ENCODE results near the gene WDR33.
"Not testable (repeated sequence)": the region's sequence is repeated elsewhere in the genome, so short reads cannot be mapped to it uniquely, and the experiment has no call there.

Gene WDR33

GRCh38 chr2:127790694-127791529 is 20.1 kb downstream of the WDR33 start:
- no peak for DNase-seq
- TF ChIP-seq POLR2A (IDR thresholded peaks at IDR 0.05; ENCODE audit: low read length) (no peak), GATA1 (IDR thresholded peaks at IDR 0.05; ENCODE audit: low read depth, low read length) (no peak)

- no peak for DNase-seq
- no peak for TF ChIP-seq POLR2A (IDR thresholded peaks at IDR 0.05; ENCODE audit: low read length)
- TF ChIP-seq GATA1 (IDR thresholded peaks at IDR 0.05; ENCODE audit: low read depth, low read length) = no peak
Observed at GRCh38 chr2:127786048-127786809, 24.7 kb downstream of the WDR33 start.

GRCh38 chr2:127784965-127785518 is 25.9 kb downstream of the WDR33 start:
- no peak for DNase-seq
- TF ChIP-seq POLR2A (IDR thresholded peaks at IDR 0.05; ENCODE audit: low read length) (no peak), GATA1 (IDR thresholded peaks at IDR 0.05; ENCODE audit: low read depth, low read length) (no peak)

- TF ChIP-seq POLR2A (IDR thresholded peaks at IDR 0.05; ENCODE audit: low read length) = no peak
- DNase-seq = no peak
Observed at GRCh38 chr2:127783101-127783500, 27.9 kb downstream of the WDR33 start.

GRCh38 chr2:127778850-127779249 is 32.1 kb downstream of the WDR33 start:
- TF ChIP-seq GATA1 (IDR thresholded peaks at IDR 0.05; ENCODE audit: low read depth, low read length) (no peak), POLR2A (IDR thresholded peaks at IDR 0.05; ENCODE audit: low read length) (no peak)
- no peak for DNase-seq

GRCh38 chr2:127778447-127778846 is 32.5 kb downstream of the WDR33 start:
- no peak for DNase-seq
- TF ChIP-seq POLR2A (IDR thresholded peaks at IDR 0.05; ENCODE audit: low read length) (no peak), GATA1 (IDR thresholded peaks at IDR 0.05; ENCODE audit: low read depth, low read length) (no peak)

- DNase-seq = no peak
- no peak for TF ChIP-seq POLR2A (IDR thresholded peaks at IDR 0.05; ENCODE audit: low read length)
- no peak for TF ChIP-seq GATA1 (IDR thresholded peaks at IDR 0.05; ENCODE audit: low read depth, low read length)
Observed at GRCh38 chr2:127776122-127776780, 34.7 kb downstream of the WDR33 start.

- TF ChIP-seq GATA1 (IDR thresholded peaks at IDR 0.05; ENCODE audit: low read depth, low read length) (no peak), POLR2A (IDR thresholded peaks at IDR 0.05; ENCODE audit: low read length) (no peak)
- no peak for DNase-seq
Observed at GRCh38 chr2:127771756-127772155, 39.2 kb downstream of the WDR33 start.

- TF ChIP-seq GATA1 (IDR thresholded peaks at IDR 0.05; ENCODE audit: low read depth, low read length) (no peak), POLR2A (IDR thresholded peaks at IDR 0.05; ENCODE audit: low read length) (no peak)
- DNase-seq = peak; percentile 10 to 20
Observed at GRCh38 chr2:127770973-127771735, 39.8 kb downstream of the WDR33 start.

GRCh38 chr2:127770534-127770933 is 40.4 kb downstream of the WDR33 start:
- DNase-seq = not testable (repeated sequence)

- TF ChIP-seq GATA1 (IDR thresholded peaks at IDR 0.05; ENCODE audit: low read depth, low read length) (no peak), POLR2A (IDR thresholded peaks at IDR 0.05; ENCODE audit: low read length) (no peak)
- DNase-seq = no peak
Observed at GRCh38 chr2:127769587-127769986, 41.4 kb downstream of the WDR33 start.

- no peak for TF ChIP-seq POLR2A (IDR thresholded peaks at IDR 0.05; ENCODE audit: low read length)
- DNase-seq = no peak
Observed at GRCh38 chr2:127768775-127769479, 42.0 kb downstream of the WDR33 start.

- TF ChIP-seq GATA1 (IDR thresholded peaks at IDR 0.05; ENCODE audit: low read depth, low read length) (no peak), POLR2A (IDR thresholded peaks at IDR 0.05; ENCODE audit: low read length) (no peak)
Observed at GRCh38 chr2:127763776-127764175, 47.2 kb downstream of the WDR33 start.

More at GRCh38 chr2:127763776-127764175, 47.2 kb downstream of the WDR33 start:
- DNase-seq = no peak

Data from erythroblast (primary cell).